ENCODE data around the gene GRIN3B. TPM values are rescaled to one million over a fixed set of nuclear protein-coding genes. Genes with fewer than 3 reads are reported as not detected.

The GRIN3B gene
- total and polyA plus RNA-seq, 9 of the 15 experiments (the other 6 are each of a cell fraction or from before 2014, with no cell fraction given) = 0.06 to 0.95 (median 0.19) TPM; not detected in 6

DNA sequence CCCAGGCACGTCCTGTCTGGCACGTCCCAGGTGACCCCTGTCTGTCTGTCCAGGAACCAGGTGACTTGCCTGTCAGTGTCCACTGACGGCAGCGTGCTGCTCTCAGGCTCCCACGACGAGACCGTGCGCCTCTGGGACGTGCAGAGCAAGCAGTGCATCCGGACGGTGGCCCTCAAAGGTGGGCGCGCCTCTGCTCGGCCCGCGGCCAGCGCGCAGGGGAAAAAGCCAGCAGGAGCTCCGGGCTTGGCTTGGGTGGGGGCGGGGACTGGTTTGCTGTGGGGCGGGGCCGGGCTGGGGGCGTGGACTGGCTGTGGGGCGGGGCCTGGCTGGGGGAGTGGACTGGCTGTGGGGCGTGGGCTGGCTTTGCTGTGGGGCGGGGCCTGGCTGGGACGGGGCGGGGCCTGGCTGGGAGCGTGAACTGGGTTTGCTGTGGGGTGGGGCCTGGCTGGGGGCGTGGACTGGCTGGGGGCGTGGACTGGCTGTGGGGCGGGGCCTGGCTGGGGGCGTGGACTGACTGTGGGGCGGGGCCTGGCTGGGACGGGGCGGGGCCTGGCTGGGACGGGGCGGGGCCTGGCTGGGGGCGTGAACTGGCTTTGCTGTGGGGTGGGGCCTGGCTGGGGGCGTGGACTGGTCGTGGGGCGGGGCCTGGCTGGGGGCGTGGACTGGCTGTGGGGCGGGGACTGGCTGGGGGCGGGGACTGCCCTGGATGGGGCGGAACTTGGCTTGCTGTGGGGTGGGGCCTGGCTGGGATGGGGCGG is 8.9 kb upstream of the GRIN3B start:
- Histone ChIP-seq H3K79me2 (ENCODE audit: control insufficient read depth, insufficient read depth, low read length) (no peaks in the 10 kb centered on the region; the same call in 2 of the 3 replicates), H4K20me1 (replicated peaks; ENCODE audit: control insufficient read depth, insufficient read depth, low read length) (no peaks in the 10 kb centered on the region; the same call in 1 of the 2 replicates), H3K9ac (ENCODE audit: insufficient read depth in 1 of 2, low read depth in 2 of 2, low read length in 2 of 2) (peak overlapping the region in 1 of 2 experiments; percentile 75; a peak in 2 of 4 replicates), H3K4me2 (ENCODE audit: insufficient read depth, low read length) (peak overlapping the region; percentile 46; the same call in 1 of the 2 replicates), H2AFZ (ENCODE audit: low read depth, low read length) (no peak overlapping the region), H3K9me3 (replicated peaks; ENCODE audit: control insufficient read depth, insufficient read depth, low read depth, low read length) (no peaks in the 10 kb centered on the region), H3K36me3 (ENCODE audit: control insufficient read depth, insufficient read depth, low read length) (peaks cover 84% of the 10 kb centered on the region; the same call in 2 of the 3 replicates), H3K9me1 (ENCODE audit: control insufficient read depth, insufficient read depth, low read length) (peaks cover 6% of the 10 kb centered on the region), H3K4me3 (no peak overlapping the region), H3K27me3 (ENCODE audit: control insufficient read depth in 2 of 2, insufficient read depth in 2 of 2, low read length in 2 of 2) (no peaks in the 10 kb centered on the region), H3K4me1 (replicated peaks in 1 of 2; ENCODE audit: control insufficient read depth in 2 of 2, insufficient read depth in 2 of 2, low read length in 2 of 2) (peaks cover 9 to 81% of the 10 kb centered on the region in 2 experiments; a peak in 4 of 5 replicates), H3K27ac (ENCODE audit: extremely low read depth, low read depth, low read length) (no peak overlapping the region)
- peak; percentile 81 to 89 (median 87) for DNase-seq (ENCODE audit: extremely low read depth in 1 of 4, low spot score in 3 of 4)
- intact Hi-C loops (cut with micrococcal nuclease) (no loop called here), in situ Hi-C loops (cut with MboI) (no loop called here)
- ChIA-PET POLR2A (interaction anchor here (0.5 to 1.1 kb wide), 5 partner anchors 10 to 253 kb away, joined by 3 to 6 read pairs (median 3); partner anchors contain the start of gene CNN2), CTCF (ENCODE audit: low intra/inter-chr PET ratio) (no interaction called here)
- no TSS peak for BruUV-seq (replicated peaks)
- peak; percentile 6 for FAIRE-seq
- peak; percentile 65 for TF ChIP-seq FIP1L1 (IDR thresholded peaks at IDR 0.05; ENCODE audit: low read depth, low read length, poor library complexity, severe bottlenecking)
- TF ChIP-seq RBM22 (IDR thresholded peaks at IDR 0.05; ENCODE audit: low read depth, low read length, poor library complexity, severe bottlenecking) = no peak
- TF ChIP-seq CBFB (CRISPR knock-in tag; IDR thresholded peaks at IDR 0.05) = 0 out of 2 replicates have a peak, but pooled peaks have one; percentile 10
- peak; percentile 60 for TF ChIP-seq NFIC (IDR thresholded peaks at IDR 0.05)
- peak; percentile 62; the same call in 1 of the 2 replicates for TF ChIP-seq POLR2G (IDR thresholded peaks at IDR 0.05; ENCODE audit: low read depth, low read length)
- TF ChIP-seq ZNF507 (tag; conservative IDR thresholded peaks at IDR 0.05) = no peak
- TF ChIP-seq HDGF (IDR thresholded peaks at IDR 0.05) = no peak; the same call in 1 of the 2 replicates
- TF ChIP-seq RB1 (IDR thresholded peaks at IDR 0.05; ENCODE audit: low read depth) = 0 out of 2 replicates have a peak, but pooled peaks have one; percentile 26
- TF ChIP-seq ZBTB7A (IDR thresholded peaks at IDR 0.05; ENCODE audit: borderline replicate concordance, control insufficient read depth, low read depth, low read length) = peak; percentile 59; the same call in 1 of the 2 replicates
- TF ChIP-seq BRD4 (IDR thresholded peaks at IDR 0.05) = no peak
- TF ChIP-seq HDAC1 (IDR thresholded peaks at IDR 0.05) = 0 out of 4 replicates have a peak, but pooled peaks of 1 of the 2 experiments have one; percentile 27
- TF ChIP-seq, protein P1, sequence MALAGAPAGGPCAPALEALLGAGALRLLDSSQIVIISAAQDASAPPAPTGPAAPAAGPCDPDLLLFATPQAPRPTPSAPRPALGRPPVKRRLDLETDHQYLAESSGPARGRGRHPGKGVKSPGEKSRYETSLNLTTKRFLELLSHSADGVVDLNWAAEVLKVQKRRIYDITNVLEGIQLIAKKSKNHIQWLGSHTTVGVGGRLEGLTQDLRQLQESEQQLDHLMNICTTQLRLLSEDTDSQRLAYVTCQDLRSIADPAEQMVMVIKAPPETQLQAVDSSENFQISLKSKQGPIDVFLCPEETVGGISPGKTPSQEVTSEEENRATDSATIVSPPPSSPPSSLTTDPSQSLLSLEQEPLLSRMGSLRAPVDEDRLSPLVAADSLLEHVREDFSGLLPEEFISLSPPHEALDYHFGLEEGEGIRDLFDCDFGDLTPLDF (CRISPR knock-in tag; IDR thresholded peaks at IDR 0.05) = no peak
- TF ChIP-seq, protein P2, sequence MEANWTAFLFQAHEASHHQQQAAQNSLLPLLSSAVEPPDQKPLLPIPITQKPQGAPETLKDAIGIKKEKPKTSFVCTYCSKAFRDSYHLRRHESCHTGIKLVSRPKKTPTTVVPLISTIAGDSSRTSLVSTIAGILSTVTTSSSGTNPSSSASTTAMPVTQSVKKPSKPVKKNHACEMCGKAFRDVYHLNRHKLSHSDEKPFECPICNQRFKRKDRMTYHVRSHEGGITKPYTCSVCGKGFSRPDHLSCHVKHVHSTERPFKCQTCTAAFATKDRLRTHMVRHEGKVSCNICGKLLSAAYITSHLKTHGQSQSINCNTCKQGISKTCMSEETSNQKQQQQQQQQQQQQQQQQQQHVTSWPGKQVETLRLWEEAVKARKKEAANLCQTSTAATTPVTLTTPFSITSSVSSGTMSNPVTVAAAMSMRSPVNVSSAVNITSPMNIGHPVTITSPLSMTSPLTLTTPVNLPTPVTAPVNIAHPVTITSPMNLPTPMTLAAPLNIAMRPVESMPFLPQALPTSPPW (CRISPR knock-in tag; IDR thresholded peaks at IDR 0.05) = peak; percentile 32; the same call in 1 of the 2 replicates
- no peak for TF ChIP-seq SAP30 (IDR thresholded peaks at IDR 0.05; ENCODE audit: borderline replicate concordance, insufficient read depth, low read depth, low read length, poor library complexity, severe bottlenecking)
- TF ChIP-seq TBL1XR1 (IDR thresholded peaks at IDR 0.05; ENCODE audit: low read length in 2 of 2) = no peak
- TF ChIP-seq MAZ (CRISPR knock-in tag; conservative IDR thresholded peaks at IDR 0.05 in 1 of 2, IDR thresholded peaks at IDR 0.05 in 1 of 2) = 0 out of 4 replicates have a peak, but pooled peaks of 1 of the 2 experiments have one; percentile 23
- peak; percentile 22 for TF ChIP-seq HMGN3 (IDR thresholded peaks at IDR 0.05; ENCODE audit: borderline replicate concordance, extremely low read depth, insufficient read length, low read depth, low read length)
- WGBS (ENCODE audit: insufficient coverage, low coverage, missing lambda C conversion rate) = 1% methylated on average over 24 of the region's 47 CpGs
- ATAC-seq = peak; percentile 82

Measured in K562 (cell line).